DMS 273 treated with DMSO at 0.1 percent for 48 hours (cell line): Measurements from ENCODE around the gene KCNIP4.

Experiments
- DNase-seq: peaks from one replicate; lab custom pipeline; 2025; lab: John Stamatoyannopoulos, UW

The KCNIP4 gene

GRCh38 chr4:21045119-21045518, 903.5 kb downstream of the KCNIP4 start:
- no peak for DNase-seq

DNA sequence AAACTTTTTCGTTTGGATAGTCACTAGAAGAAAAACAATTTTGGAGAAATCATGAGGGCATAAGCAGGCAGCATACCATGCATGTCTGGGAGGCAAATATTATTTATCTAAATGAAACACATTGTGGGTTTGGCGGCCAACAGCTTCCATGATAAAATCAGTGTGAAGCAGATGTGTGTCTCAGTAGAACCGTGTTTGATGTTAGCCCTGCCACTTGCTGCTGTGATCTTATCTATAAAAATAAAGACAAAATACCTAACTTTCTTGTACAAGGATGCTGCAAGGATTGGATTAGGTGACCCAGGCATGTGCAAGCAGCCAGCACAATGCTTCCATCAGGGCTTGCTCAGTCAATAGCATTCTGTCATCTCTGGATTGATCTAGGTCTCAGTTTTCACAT, 906.9 kb downstream of the KCNIP4 start:
- DNase-seq, result no peak

DNA sequence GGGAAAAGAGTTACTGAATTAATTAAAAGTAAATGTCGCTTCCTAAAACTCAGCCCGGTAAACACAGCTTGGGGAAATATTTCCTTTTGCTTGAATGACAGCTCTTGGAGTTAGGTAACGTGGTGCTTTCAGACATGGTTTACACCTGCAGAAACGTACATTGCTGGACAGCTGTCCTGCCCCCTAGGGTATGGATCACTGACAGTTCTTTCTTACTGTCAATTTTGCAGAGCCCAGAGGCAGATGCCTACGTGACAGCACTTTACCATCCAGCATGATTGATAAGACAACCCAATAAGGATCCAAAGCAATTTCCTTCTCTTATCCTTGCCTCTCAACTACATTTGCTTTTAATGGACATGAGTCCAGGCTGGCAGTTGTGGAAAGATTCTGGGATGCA, 913.8 kb downstream of the KCNIP4 start:
- DNase-seq, result no peak

GRCh38 chr4:21032089-21032645, 916.4 kb downstream of the KCNIP4 start:
- DNase-seq, result no peak

GRCh38 chr4:21018817-21019216, 929.8 kb downstream of the KCNIP4 start:
- no peak for DNase-seq

GRCh38 chr4:21013501-21013900, 935.1 kb downstream of the KCNIP4 start:
- no peak for DNase-seq

- DNase-seq, result no peak
Measured at GRCh38 chr4:21012851-21013331, 935.7 kb downstream of the KCNIP4 start.

GRCh38 chr4:21011106-21011505, 937.5 kb downstream of the KCNIP4 start:
- DNase-seq, result no peak

- DNase-seq, result no peak
Measured at GRCh38 chr4:21009956-21010355, 938.6 kb downstream of the KCNIP4 start.

DNA sequence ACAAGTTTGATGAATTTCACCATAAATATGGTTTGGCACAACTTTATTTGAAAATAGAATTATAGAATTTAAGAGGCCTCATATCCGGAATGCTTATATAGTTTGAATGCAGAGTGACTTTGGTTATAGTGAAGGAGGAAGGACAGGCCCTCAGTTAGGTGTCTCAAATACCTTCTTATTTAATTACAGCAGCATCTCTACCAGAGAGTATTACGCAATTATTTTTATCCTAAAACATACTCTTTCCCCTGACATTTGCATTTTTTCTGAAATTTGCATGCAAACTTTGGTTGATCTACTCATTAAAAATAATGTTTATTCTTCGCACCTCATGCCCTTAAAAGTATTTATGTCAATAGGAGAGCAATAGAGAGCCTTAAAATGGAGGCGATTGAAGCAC, 942.9 kb downstream of the KCNIP4 start:
- no peak for DNase-seq

DNA sequence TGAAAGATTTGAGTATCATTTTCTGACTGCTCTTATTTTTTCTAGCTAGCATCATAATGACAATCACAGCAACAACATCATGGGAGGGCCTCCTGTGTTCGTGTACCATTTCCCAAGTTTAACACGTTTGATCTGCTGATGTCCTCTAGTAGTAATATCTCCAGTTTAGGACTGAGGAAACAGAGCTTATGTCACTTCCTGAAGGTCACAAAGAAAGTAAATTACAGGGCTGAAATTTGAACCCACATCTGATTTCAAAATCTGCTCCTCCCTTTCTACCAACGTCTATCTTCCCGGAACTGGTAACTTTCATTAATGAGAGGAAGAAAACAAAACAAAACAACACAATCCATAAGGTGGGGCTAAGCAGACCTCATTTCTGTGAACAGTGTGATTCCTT, 945.6 kb downstream of the KCNIP4 start:
- no peak for DNase-seq

DNA sequence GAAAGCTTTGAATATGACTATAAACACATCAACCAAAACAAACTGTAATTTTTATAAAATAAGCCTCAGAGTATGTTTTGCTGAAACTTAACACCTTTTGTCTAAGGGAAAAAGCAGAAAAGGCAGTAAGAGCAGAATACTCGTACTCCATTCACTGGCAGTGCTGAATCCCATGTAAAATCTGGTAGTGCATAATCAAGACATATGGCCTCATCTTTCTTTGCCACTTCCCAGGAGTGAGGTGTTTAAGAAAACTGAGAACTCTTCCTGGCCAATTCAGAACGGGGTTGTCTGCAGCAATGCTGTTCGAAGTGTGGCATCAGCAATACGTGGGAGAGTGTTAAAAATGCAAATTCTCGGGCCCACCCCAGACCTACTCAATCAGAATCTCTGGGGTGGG, 946.3 kb downstream of the KCNIP4 start:
- no peak for DNase-seq

DNA sequence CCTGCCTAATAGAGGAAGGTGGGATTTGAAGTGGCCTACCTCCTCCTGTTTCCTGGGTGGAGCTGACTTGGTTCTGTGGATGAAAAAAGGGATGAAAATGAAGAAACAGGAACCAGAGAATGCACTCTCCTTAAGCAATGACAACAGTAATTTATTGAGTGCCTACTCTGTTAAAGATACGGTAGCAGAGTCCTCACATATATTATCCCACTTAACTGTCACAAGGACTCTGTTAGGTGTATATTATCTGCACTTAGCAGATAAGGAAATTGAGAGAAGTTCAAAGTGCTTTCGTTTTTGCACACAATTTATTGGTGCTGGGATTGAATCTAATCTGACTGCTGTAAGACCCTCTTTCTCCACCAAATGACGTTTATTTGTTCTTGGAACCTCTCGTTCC, 947.1 kb downstream of the KCNIP4 start:
- DNase-seq, result no peak

- DNase-seq, result no peak
Measured at GRCh38 chr4:20997886-20998285, 950.7 kb downstream of the KCNIP4 start.

- DNase-seq, result no peak
Measured at GRCh38 chr4:20995610-20996009, 953.0 kb downstream of the KCNIP4 start.

GRCh38 chr4:20995015-20995414, 953.6 kb downstream of the KCNIP4 start:
- DNase-seq, result no peak

DNA sequence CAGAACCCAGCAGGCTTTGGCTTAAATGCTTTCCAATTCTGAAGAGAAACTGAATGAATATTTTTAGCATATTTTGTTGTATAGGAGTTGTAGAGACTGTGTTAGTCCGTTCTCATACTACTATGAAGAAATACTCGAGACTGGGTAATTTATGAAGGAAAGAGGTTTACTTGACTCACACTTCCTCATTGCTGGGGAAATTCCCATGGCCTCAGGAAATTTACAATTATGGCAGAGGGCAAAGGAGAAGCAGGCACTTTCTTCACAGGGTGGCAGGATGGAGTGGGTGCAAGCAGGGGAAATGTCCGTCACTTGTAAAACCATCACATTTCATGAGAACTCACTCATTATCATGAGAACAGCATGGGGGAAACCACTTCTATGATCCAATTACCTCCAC, 956.6 kb downstream of the KCNIP4 start:
- no peak for DNase-seq

DNA sequence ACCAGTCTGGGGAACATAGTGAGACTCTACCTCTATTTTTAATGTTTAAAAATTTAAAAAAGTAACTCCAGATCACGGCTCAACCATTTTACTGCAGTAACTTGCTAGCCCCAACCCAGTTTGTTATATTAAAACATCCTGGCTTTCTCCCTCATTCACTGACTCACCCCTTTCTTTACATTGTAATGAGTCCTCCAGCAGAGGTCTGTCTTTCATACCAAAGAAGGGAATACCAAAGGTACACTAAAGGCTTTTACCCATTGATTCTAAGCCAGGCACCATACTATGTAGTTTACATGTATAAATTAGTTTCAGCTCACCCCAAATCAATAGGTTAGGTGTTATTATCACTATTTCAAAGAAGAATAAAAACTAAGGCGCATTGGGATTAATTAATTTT, 961.4 kb downstream of the KCNIP4 start:
- no peak for DNase-seq

GRCh38 chr4:20984576-20984836, 964.1 kb downstream of the KCNIP4 start:
- no peak for DNase-seq

DNA sequence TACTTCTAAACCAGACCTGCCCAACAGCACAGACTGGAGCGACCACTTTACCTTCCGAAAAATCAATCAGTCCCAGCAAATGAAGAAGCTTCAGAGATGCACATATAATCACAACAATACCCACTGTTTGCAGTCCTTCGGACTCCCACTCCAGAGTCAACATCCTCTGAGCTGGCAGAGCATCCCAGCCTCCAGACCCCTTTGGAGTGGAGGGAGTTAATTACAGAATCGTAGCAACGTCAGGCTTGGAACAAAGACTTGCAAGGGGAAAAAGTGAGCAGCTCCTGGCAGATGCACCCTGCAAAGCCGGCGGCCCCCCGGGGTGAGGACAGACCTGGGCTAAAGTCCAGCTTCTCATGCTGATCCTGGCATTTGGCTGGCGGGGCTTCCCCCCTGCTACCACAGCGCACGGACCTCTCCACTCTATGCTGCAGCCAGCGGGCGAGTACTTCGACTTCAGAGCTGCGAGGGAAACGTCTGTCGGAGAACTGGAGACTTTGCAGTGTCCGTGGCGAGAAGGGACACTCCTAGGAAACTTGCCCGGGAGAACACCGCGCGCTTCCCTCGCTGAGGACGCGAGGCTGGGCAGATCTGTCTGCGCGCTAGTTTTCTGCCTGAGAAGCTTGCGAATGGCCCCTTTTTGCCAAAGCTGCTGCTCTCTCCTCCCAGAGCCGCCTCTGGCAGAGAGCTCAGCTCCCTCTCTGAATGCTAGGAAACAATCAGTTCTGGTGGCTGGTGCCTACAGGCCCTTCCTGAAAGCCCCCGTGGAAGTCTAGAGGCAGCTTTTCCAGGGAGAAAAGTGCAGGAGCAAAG, 964.6 kb downstream of the KCNIP4 start:
- DNase-seq, result no peak

DNA sequence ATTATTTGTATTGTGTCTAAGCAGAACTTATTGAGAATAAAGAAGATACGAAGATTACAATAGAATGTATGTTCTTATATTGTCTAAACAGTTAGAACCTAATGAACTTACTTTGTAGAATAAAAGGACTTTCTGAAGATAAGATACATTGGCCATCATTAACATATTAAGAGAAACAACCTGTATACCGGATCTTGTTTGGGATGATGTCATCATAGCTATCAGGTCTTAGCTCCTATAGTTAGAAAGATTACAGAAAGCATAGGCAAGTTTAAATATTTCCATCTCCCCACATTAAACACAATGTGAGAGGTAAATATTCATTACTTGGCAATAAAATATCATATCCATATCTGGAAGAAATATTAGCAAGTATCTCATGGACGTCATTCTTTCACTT, 966.0 kb downstream of the KCNIP4 start:
- DNase-seq, result no peak

GRCh38 chr4:20960291-20960690, 988.3 kb downstream of the KCNIP4 start:
- DNase-seq, result no peak

DNA sequence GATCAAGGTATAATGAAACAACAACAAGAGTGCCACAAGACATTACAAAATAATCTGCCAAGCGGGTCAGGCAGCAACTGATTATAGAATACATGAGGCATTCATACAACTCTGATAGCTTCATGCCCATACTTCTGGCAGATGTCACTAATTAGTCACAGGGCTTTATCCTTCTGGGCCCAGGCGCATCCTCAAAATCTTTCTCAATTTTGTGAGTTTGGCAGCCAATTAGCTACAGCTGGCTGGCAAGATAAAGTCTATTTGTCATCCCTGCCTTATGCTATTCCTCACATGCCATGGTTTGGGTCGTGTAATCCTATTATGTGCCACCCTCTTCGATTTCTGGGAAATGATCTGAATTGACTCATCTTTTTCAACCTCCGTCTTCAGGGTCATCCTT, 994.0 kb downstream of the KCNIP4 start:
- no peak for DNase-seq

DNA sequence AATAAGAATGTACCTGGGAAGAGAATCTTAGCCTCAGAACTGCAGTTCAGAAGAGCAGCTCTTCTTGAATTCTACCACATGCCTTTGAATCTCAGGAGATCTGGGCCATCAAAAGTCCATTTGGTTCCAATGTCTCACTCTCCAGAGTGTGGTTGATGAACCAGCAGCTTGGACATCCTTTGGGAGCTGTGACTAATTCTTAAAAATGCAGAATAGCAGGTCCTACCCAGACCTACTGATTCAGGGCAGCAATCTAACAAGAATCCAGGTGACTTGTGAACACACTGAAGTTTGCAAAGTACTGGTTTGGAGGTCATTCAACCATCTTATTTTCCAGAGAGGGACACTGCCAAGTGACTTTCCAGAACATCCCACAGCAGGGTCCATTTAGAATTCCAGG, 1003.6 kb downstream of the KCNIP4 start:
- no peak for DNase-seq
